Activated naive CD8-positive, alpha-beta T cell (primary cell): ENCODE data around the gene JMJD8.
A peak's percentile ranks its signal among the peaks of the same experiment; 100 is the strongest.

Experiments
- H3K27ac Mint-ChIP-seq: one replicate; pipeline ENCODE4 v1.8.0; 2021; ENCODE audit warnings: mixed read lengths
- H3K27me3 Mint-ChIP-seq: one replicate; pipeline ENCODE4 v1.8.0; 2021; ENCODE audit warnings: mixed read lengths
- H3K36me3 Mint-ChIP-seq: one replicate; pipeline ENCODE4 v1.8.0; 2021; ENCODE audit warnings: mixed read lengths
- H3K4me1 Mint-ChIP-seq: one replicate; pipeline ENCODE4 v1.8.0; 2021; ENCODE audit warnings: low read depth, mixed read lengths
- H3K4me3 Mint-ChIP-seq: one replicate; pipeline ENCODE4 v1.8.0; 2021; ENCODE audit warnings: mild to moderate bottlenecking, mixed read lengths
- H3K9me3 Mint-ChIP-seq: one replicate; pipeline ENCODE4 v1.8.0; 2021; ENCODE audit warnings: low read depth, mixed read lengths

The JMJD8 gene, protein sequence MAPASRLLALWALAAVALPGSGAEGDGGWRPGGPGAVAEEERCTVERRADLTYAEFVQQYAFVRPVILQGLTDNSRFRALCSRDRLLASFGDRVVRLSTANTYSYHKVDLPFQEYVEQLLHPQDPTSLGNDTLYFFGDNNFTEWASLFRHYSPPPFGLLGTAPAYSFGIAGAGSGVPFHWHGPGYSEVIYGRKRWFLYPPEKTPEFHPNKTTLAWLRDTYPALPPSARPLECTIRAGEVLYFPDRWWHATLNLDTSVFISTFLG

GRCh38 chr16:684071-684794, at the start of gene JMJD8:
Gene JMJD8, minus strand, starts transcription at chr16:684334. Its CDS starts 15 bp downstream, at chr16:684319.
- H3K36me3 Mint-ChIP-seq: peaks cover 2% of the 10 kb centered on the region
- H3K27ac Mint-ChIP-seq: peak within 1 kb of the TSS; percentile 22
- no peaks in the 10 kb centered on the region for H3K9me3 Mint-ChIP-seq
- peak within 1 kb of the TSS; percentile 86 for H3K4me3 Mint-ChIP-seq
- H3K4me1 Mint-ChIP-seq: peaks cover 19% of the 10 kb centered on the region
- H3K27me3 Mint-ChIP-seq: no peaks in the 10 kb centered on the region

DNA sequence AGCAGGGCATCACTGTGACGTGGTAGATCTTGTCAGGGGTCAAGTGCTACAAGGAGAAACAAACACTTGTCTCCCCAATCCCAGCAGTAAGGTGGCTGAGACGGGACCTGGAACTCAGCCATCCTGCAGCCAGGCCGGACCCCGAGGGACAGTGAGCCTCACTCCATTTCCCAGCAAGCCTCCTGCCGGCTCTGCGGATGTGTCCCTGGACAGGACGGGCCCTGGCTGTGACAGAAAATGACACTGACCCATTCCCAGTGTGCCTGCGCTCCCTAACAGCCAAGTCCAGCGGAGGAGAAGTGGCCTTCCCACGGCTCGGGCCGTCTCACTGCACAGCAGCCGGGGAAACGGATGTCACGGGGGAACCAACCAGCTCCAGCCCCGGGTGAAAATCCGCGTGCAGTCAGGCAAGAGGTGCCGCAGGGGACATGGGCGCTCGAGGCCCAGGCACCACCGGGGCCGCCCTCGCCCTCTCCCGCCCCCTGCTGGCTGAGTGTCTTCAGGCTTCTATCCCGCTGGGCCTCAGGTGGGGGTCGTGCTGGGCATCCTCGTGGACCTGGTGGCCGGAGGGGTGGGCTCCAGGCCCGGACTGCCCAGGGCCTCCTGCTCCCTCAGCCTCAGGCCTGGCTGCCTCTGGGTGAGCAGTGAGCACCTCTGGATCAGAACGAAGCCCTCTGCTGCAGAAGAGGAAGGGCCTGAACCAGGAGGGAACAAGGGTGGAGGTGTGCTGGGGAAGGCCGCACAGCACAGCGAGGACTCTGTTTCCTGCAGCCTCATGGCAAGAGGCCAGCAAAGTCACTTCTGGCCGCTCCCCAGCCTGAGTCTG, 49.5 kb upstream of the JMJD8 start:
- no peak overlapping the region for H3K4me3 Mint-ChIP-seq
- H3K27ac Mint-ChIP-seq: no peak overlapping the region
- peaks cover 2% of the 10 kb centered on the region for H3K36me3 Mint-ChIP-seq
- no peaks in the 10 kb centered on the region for H3K27me3 Mint-ChIP-seq
- H3K4me1 Mint-ChIP-seq: no peaks in the 10 kb centered on the region
- H3K9me3 Mint-ChIP-seq: no peaks in the 10 kb centered on the region

DNA sequence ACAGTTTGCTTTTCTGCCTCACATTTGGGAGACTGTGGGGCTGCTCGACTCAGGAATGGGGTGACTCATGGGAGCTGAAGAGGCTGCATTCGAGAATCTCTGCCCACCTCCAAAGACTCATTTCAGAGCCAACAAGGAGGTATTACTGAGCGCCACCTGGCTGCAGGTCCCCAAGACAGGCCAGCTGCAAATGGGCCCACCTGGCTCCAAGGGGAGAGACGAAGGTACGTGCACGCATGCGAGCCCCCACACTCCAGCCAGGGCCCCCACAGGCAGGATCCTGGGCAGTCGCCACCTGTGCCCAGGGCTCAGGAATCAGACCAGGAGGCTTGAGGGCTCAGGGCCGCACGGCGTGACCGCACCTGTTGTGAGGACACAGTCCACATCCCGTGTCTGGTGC, 48.8 kb upstream of the JMJD8 start:
- Mint-ChIP-seq H3K9me3 (no peaks in the 10 kb centered on the region), H3K36me3 (no peaks in the 10 kb centered on the region), H3K27ac (no peak overlapping the region), H3K4me1 (no peaks in the 10 kb centered on the region), H3K4me3 (no peak overlapping the region), H3K27me3 (no peaks in the 10 kb centered on the region)

DNA sequence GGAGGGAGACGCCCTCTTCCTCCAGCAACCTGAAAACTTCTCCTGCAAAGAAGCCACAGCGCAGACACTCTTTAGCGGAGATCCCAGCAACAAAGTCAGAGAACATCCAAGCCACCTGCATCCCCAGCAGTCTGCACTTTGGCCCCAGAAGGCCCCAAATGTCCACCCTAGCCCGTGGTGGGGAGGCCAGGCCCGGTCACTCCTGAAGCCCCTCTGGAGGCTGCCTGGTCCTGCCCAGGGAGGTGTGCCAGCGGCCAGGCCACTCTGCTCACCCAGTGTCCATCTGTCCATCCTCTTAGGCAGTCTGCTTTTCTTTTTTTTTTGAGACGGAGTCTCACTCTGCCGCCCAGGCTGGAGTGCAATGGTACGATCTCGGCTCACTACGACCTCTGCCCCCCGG, 48.2 kb upstream of the JMJD8 start:
- Mint-ChIP-seq H3K27me3 (no peaks in the 10 kb centered on the region), H3K36me3 (no peaks in the 10 kb centered on the region), H3K27ac (no peak overlapping the region), H3K9me3 (no peaks in the 10 kb centered on the region), H3K4me3 (no peak overlapping the region), H3K4me1 (no peaks in the 10 kb centered on the region)

DNA sequence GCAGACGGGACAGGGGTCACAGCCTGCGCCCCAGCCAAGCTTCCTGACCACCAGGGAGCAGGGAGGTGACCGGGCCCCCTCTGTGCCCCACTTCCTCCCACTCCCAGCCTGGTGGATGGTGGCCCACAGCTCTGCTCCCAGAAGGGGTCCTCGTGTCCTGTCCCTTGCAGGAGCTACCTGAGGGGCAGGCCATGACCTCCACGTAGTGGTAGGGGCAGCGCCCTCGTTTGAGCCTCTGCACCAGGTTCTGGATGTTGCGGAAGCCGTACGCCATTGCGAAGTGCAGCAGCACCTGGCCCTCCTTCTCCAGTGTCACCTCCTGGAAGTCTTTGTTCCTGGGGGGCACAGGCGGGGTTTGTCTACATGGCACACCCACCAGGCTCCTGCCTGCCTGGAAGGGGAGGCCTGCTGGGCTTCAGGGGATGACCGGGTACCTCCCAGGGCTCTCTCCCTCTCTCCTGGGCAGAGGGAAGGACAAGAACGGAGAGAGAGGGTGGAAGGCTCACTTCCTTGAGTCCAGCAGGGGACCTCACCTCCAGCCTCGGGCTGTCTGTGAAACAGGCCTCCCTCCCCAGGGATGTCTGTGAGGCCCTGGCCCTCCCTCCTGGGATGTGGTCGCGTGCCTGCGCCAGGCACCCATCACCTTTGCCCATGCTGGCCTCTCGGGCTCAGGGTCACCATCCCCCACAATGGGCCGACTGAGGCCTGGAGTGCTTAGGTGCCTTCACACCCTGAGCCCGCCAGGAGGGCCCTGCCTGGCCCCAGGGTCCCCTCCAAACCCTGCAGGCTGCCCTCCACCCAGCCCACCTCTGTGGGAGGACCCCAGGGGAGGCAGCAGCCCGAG, 46.8 kb upstream of the JMJD8 start:
- no peaks in the 10 kb centered on the region for H3K4me1 Mint-ChIP-seq
- no peaks in the 10 kb centered on the region for H3K27me3 Mint-ChIP-seq
- no peaks in the 10 kb centered on the region for H3K36me3 Mint-ChIP-seq
- no peaks in the 10 kb centered on the region for H3K9me3 Mint-ChIP-seq
- H3K27ac Mint-ChIP-seq: no peak overlapping the region
- no peak overlapping the region for H3K4me3 Mint-ChIP-seq

GRCh38 chr16:729768-730665, 45.9 kb upstream of the JMJD8 start:
- Mint-ChIP-seq H3K36me3 (no peaks in the 10 kb centered on the region), H3K4me3 (no peak overlapping the region)

DNA sequence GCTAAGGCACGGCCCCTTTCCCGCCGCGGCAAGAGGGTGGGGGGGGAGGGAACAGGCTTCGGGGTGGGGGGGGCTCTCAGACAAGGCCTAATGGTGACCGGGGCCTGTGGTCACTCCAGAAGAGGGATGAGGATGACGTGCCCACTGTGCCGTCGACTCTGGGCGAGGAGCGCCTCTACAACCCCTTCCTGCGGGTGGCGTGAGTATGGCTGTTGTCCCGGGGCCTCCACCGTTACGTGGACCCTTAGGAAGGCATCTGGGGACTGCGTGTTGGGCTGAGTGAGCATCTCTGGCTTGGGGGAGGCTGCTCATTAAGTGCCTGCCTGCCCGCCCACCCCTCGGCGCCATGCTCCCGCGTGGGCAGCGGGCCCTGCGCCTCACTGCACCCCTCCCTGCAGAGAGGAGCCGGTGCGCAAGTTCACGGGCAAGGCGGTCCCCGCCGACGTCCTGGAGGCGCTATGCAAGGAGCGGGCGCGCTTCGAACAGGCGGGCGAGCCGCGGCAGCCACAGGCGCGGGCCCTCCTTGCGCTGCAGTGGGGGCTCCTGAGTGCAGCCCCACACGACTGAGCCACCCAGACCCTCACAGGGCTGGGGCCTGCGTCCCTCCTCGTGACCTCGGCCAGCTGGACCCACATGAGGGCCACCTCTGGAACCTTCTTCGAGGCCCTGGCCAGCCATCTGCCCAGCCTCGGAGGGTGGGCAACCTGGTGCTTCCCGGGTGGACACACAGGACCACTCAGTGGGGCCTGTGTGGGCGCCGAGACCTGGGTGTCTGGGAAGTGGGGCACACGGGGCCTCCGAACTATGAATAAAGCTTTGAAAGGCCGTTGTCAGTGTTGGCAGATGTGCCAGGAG, 45.0 kb upstream of the JMJD8 start:
- Mint-ChIP-seq H3K36me3 (no peaks in the 10 kb centered on the region), H3K27ac (no peak overlapping the region), H3K4me3 (peak overlapping the region; percentile 32)

More at GRCh38 chr16:729768-730665, 45.9 kb upstream of the JMJD8 start:
- no peak overlapping the region for H3K27ac Mint-ChIP-seq
- no peaks in the 10 kb centered on the region for H3K27me3 Mint-ChIP-seq
- H3K4me1 Mint-ChIP-seq: peaks cover 3% of the 10 kb centered on the region
- no peaks in the 10 kb centered on the region for H3K9me3 Mint-ChIP-seq

GRCh38 chr16:728131-728889, 44.2 kb upstream of the JMJD8 start:
- no peaks in the 10 kb centered on the region for H3K36me3 Mint-ChIP-seq
- H3K9me3 Mint-ChIP-seq: no peaks in the 10 kb centered on the region
- H3K27me3 Mint-ChIP-seq: no peaks in the 10 kb centered on the region
- peak overlapping the region; percentile 30 for H3K4me3 Mint-ChIP-seq
- peaks cover 4% of the 10 kb centered on the region for H3K4me1 Mint-ChIP-seq
- no peak overlapping the region for H3K27ac Mint-ChIP-seq

More for the DNA sequence above, 45.0 kb upstream of the JMJD8 start:
- Mint-ChIP-seq H3K9me3 (no peaks in the 10 kb centered on the region), H3K27me3 (no peaks in the 10 kb centered on the region), H3K4me1 (peaks cover 3% of the 10 kb centered on the region)

DNA sequence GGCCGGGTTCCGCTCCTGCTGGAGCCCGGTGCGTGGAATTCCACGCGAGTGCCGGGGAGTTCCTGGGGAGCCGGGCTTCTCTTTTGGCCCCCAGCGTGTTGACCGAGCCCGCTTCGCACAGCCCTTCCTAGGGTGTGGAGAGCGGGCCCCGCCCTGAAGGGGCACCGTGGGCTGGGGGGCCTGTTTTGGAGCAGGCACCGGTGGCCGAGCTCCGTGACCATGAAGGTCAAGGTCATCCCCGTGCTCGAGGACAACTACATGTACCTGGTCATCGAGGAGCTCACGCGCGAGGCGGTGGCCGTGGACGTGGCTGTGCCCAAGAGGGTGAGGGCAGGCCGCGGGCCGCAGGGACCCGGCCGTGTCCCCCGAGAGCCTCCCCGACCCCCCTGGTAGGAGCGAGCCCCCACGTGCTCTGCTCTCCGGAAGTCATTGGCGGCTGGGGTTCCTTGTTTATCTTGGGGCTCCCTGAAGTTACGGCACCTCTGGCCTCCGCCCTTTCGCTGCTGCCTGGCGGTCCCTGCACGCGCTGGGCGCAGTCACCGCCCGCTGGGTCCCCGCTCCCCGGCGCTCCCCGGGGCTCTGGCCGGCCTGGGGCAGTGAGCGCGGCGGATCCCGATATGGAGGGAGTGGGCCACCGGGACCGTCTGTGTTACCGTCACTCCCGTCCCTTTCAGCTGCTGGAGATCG, 43.3 kb upstream of the JMJD8 start:
- H3K36me3 Mint-ChIP-seq: no peaks in the 10 kb centered on the region
- peaks cover 10% of the 10 kb centered on the region for H3K4me1 Mint-ChIP-seq
- H3K4me3 Mint-ChIP-seq: peak overlapping the region; percentile 47
- H3K9me3 Mint-ChIP-seq: no peaks in the 10 kb centered on the region
- no peak overlapping the region for H3K27ac Mint-ChIP-seq
- H3K27me3 Mint-ChIP-seq: no peaks in the 10 kb centered on the region

GRCh38 chr16:726438-727290, 42.5 kb upstream of the JMJD8 start, which contains the start of the genes CCDC78 and HAGHL:
Gene CCDC78, minus strand, starts transcription at chr16:726443. Its CDS starts 76 bp downstream, at chr16:726367.
Gene HAGHL, plus strand, starts transcription at chr16:727106. Its CDS starts 404 bp downstream, at chr16:727510.
- no peaks in the 10 kb centered on the region for H3K27me3 Mint-ChIP-seq
- peaks cover 10% of the 10 kb centered on the region for H3K4me1 Mint-ChIP-seq
- peak within 1 kb of the TSS; percentile 69 for H3K4me3 Mint-ChIP-seq
- H3K36me3 Mint-ChIP-seq: no peaks in the 10 kb centered on the region
- H3K9me3 Mint-ChIP-seq: no peaks in the 10 kb centered on the region
- H3K27ac Mint-ChIP-seq: no peak within 1 kb of the TSS

GRCh38 chr16:726188-726437, 42.0 kb upstream of the JMJD8 start:
- Mint-ChIP-seq H3K36me3 (no peaks in the 10 kb centered on the region), H3K4me3 (no peak overlapping the region), H3K27me3 (no peaks in the 10 kb centered on the region), H3K9me3 (no peaks in the 10 kb centered on the region), H3K27ac (no peak overlapping the region), H3K4me1 (peaks cover 10% of the 10 kb centered on the region)
